ENCODE results near the gene KAT2A.

GRCh38 chr17:42110301-42111264, 10.6 kb downstream of the KAT2A start:
- TF ChIP-seq, protein P1, sequence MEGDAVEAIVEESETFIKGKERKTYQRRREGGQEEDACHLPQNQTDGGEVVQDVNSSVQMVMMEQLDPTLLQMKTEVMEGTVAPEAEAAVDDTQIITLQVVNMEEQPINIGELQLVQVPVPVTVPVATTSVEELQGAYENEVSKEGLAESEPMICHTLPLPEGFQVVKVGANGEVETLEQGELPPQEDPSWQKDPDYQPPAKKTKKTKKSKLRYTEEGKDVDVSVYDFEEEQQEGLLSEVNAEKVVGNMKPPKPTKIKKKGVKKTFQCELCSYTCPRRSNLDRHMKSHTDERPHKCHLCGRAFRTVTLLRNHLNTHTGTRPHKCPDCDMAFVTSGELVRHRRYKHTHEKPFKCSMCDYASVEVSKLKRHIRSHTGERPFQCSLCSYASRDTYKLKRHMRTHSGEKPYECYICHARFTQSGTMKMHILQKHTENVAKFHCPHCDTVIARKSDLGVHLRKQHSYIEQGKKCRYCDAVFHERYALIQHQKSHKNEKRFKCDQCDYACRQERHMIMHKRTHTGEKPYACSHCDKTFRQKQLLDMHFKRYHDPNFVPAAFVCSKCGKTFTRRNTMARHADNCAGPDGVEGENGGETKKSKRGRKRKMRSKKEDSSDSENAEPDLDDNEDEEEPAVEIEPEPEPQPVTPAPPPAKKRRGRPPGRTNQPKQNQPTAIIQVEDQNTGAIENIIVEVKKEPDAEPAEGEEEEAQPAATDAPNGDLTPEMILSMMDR (IDR thresholded peaks at IDR 0.05), result no peak
- no peak for TF ChIP-seq POLR2AphosphoS5 (IDR thresholded peaks at IDR 0.05; ENCODE audit: insufficient read depth in 1 of 2, low read depth in 1 of 2)
